Ecto neural progenitor cell (in vitro differentiated cells): ENCODE measurements around the gene AP3B1.
"Not testable (repeated sequence)": the region's sequence is repeated elsewhere in the genome, so short reads cannot be mapped to it uniquely, and the experiment has no call there.

Source experiments
- DNase-seq: peaks from one replicate; pipeline ENCODE4 v3.0.0-alpha.2; 2018; ENCODE audit warnings: low spot score

Gene AP3B1

GRCh38 chr5:78065663-78066062 is 228.8 kb downstream of the AP3B1 start:
- DNase-seq, result peak; percentile 50

GRCh38 chr5:78064941-78065472 is 229.5 kb downstream of the AP3B1 start:
- no peak for DNase-seq

GRCh38 chr5:78063495-78063894 is 231.0 kb downstream of the AP3B1 start:
- DNase-seq, result no peak

- DNase-seq, result no peak
Observed at GRCh38 chr5:78062645-78063044, 231.9 kb downstream of the AP3B1 start.

- no peak for DNase-seq
Observed at GRCh38 chr5:78060421-78060820, 234.1 kb downstream of the AP3B1 start.

GRCh38 chr5:78058625-78059024 is 235.9 kb downstream of the AP3B1 start:
- no peak for DNase-seq

- DNase-seq, result no peak
Observed at GRCh38 chr5:78056901-78057514, 237.5 kb downstream of the AP3B1 start.

GRCh38 chr5:78056053-78056452 is 238.4 kb downstream of the AP3B1 start:
- DNase-seq, result no peak

GRCh38 chr5:78050888-78051287 is 243.6 kb downstream of the AP3B1 start:
- DNase-seq, result no peak

GRCh38 chr5:78046823-78047222 is 247.7 kb downstream of the AP3B1 start:
- not testable (repeated sequence) for DNase-seq

GRCh38 chr5:78046006-78046405 is 248.5 kb downstream of the AP3B1 start:
- peak; percentile 53 for DNase-seq

GRCh38 chr5:78041805-78042204 is 252.7 kb downstream of the AP3B1 start:
- no peak for DNase-seq

- DNase-seq, result no peak
Observed at GRCh38 chr5:78025540-78025939, 269.0 kb downstream of the AP3B1 start.

GRCh38 chr5:78019744-78020143 is 274.8 kb downstream of the AP3B1 start:
- DNase-seq, result no peak

- no peak for DNase-seq
Observed at GRCh38 chr5:78016863-78017529, 277.5 kb downstream of the AP3B1 start.

GRCh38 chr5:78009937-78010527 is 284.5 kb downstream of the AP3B1 start:
- DNase-seq, result no peak

- no peak for DNase-seq
Observed at GRCh38 chr5:78008356-78008967, 286.0 kb downstream of the AP3B1 start.

- DNase-seq, result no peak
Observed at GRCh38 chr5:78007233-78007632, 287.3 kb downstream of the AP3B1 start.

GRCh38 chr5:78006449-78006848 is 288.0 kb downstream of the AP3B1 start:
- DNase-seq, result no peak

- DNase-seq, result no peak
Observed at GRCh38 chr5:78005021-78005785, 289.3 kb downstream of the AP3B1 start.

- no peak for DNase-seq
Observed at GRCh38 chr5:78004559-78004958, 289.9 kb downstream of the AP3B1 start.

GRCh38 chr5:78003919-78004318 is 290.6 kb downstream of the AP3B1 start:
- DNase-seq, result peak; percentile 73
